UCSD-AML1 (cell line): Measurements from ENCODE around the gene EIPR1.

ENCODE experiments used
- DNase-seq: peaks from one replicate; lab custom pipeline; 2025; ENCODE audit not compliant: unreplicated experiment; lab: John Stamatoyannopoulos, UW

The EIPR1 gene

DNA sequence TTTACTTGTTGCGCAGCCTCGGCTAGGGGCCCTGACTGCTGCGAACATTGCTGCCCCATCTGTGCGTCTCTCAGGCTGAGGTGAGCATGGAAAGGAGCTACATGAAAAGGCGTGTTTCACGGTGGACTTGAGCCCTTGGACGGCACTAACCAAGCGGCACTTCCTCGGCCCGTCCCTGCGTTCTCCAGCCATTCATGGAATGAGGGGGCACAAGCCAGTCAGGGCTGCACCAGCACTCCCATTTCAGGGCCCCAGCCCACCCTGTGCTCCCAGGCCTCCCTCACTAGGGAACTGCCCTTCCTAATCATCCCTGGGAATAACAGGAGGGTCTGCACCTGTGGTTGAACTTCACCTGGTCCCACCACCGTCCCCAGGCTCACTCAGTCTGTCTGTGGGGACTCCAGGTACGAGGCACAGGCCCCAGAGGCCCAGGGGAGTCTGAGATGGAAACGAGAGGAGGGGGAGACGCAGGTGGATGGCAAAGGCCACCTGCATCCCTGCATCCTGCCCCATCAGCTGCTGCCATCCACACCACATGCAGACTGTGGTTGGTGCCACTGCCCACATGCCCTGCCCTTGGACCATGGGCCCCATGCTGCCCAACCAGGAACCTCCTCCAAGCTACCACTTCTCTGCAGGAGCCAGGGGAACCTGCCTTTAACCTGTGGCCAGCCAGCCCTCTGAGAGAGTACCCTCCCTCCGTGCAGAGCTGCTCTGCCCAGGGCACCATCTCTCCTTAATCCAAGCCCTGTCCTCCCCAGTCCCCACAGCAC, 99.7 kb downstream of the EIPR1 start:
- DNase-seq = no peak

DNA sequence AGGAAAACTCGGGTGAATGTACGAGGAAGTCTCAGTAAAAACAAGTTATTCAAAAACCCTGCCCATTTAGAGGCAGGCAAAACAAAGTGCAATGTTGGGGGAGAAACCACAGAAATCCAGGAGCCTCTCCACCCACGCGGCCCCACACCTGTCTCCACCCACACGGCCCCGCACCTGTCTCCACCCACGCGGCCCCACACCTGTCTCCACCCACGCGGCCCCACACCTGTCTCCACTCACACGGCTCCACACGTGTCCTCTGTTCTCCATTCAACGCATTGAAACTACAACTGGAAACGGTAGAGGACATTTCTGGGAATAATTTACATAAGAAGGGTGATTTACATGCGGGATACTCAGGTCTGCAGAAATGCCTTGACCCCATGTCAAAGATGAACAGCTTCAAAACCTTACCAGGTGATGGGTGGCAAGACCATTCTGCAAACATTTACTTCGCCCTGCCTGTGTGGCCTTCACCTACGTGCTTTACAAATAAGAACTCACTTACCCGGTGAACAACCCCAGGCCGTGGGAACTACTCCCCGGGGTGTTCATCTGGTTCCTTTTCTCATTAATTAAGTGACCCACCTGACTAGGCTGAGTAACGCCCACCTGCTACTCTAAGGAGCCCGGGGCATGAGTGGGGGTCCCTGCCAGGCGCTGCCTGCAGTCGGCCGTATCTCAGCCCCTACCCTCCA, 100.4 kb downstream of the EIPR1 start:
- DNase-seq = no peak

DNA sequence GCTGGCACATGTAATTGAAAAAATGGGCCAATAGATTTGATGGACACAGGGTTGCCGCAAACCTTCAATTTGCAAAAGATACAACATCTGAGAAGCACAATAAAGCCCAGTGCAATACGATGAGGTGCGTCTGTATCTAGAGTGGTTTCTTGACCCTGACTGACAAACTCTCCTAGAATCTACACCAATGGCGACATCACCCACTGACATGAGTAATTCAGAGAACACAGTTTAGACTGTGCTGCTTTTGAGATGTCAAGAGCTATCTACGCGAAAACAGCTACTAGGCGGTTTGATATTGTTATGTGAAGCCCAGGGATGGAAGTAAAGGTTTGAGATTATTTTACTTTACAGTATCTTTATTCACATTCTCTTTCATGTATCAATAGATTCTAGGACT, 104.9 kb downstream of the EIPR1 start:
- DNase-seq = no peak

- no peak for DNase-seq
Measured at GRCh38 chr2:3270095-3270478, 107.5 kb downstream of the EIPR1 start.

- no peak for DNase-seq
Measured at GRCh38 chr2:3269425-3270094, 108.1 kb downstream of the EIPR1 start.

- no peak for DNase-seq
Measured at GRCh38 chr2:3268705-3269029, 109.0 kb downstream of the EIPR1 start.

- DNase-seq = no peak
Measured at GRCh38 chr2:3267869-3268704, 109.5 kb downstream of the EIPR1 start.

- no peak for DNase-seq
Measured at GRCh38 chr2:3266925-3267867, 110.4 kb downstream of the EIPR1 start.

- DNase-seq = no peak
Measured at GRCh38 chr2:3265981-3266924, 111.4 kb downstream of the EIPR1 start.

- DNase-seq = no peak
Measured at GRCh38 chr2:3265471-3265870, 112.1 kb downstream of the EIPR1 start.

DNA sequence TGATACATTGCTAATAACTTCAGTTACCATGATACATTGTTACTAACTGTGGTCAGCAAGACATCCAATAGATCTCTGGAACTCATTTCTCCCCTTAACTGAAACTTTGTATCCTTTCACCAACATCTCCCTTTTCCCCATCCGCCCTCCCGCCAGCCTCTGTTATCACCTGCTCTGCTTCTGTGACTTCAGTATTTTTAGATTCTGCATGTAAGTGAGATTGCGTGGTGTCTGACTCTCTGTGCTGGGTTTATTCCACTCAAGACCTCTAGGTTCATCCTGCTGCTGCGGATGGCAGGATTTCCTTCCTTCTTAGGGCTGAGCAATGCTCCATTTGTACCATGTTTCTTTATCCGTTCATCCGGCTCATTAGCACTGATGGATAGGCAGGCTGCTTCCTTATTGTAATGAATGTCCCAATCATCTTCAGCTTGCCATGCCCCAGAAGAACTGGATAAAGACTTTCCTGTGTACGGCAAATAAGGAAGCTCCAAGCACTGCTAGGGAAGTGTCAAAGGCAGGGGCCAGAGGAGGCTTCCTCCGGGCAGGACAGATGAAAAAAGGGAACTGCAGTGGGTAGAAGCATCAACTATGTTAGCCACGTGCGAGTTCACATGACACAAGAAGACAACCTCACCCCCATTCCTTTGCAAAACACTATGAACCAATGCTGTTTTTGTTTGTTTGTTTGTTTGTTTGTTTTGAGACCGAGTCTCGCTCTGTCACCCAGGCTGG, 113.4 kb downstream of the EIPR1 start:
- DNase-seq = peak; percentile 35

GRCh38 chr2:3263487-3263886, 114.1 kb downstream of the EIPR1 start:
- DNase-seq = no peak

GRCh38 chr2:3262437-3263388, 114.9 kb downstream of the EIPR1 start:
- DNase-seq = no peak

DNA sequence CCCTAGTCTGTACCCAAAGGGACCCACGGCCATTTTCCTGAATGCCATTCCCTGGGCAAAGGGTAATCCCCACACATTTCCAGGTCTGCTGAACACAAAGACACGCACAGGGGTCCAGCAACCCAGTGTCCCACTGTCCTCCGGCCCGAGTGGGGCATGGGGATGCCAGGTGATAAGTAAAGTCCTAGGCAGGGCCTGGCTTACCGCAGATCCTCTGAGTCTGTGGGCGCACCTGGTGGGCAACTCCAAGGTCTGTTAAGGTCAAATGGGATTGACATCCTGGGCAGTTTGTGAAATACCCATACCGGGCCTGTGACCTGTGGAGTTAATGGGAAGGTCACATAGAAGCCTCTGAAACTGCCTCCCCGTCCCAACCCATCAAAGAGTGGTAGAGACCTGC, 116.1 kb downstream of the EIPR1 start:
- DNase-seq = no peak

GRCh38 chr2:3260959-3261358, 116.7 kb downstream of the EIPR1 start:
- DNase-seq = no peak

- DNase-seq = no peak
Measured at GRCh38 chr2:3257826-3258225, 119.8 kb downstream of the EIPR1 start.

DNA sequence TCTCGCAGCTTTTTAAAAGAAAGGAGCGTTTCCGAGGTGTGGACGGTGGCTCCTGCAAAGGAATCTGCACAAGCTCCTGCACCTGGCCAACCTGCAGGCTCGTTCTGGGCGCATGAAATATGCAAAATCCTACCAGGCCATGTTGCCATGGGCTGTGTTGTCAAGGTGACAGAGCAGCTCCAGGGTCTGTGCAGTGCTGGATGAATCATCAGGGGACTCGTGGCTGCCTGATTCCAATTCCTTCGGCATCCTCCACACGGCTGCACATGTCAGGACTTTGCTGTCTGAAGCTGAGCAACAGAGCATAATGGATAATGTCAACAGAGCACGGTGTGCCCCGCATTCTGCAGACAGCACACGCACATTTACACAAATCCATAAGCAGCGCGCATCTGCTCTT, 120.5 kb downstream of the EIPR1 start:
- DNase-seq = no peak
